Transverse colon (tissue), 3 donors: ENCODE measurements around the gene HSD17B12.

Experiments
- EP300 ChIP-seq: sonication (generic); formaldehyde crosslinking; IDR thresholded peaks from one replicate; pipeline ENCODE4 v1.6.1; 2017; ENCODE audit warnings: antibody characterized with exemption, low read depth
- POLR2A ChIP-seq: fragments of 450-650 bp; IDR thresholded peaks from one replicate; pipeline ENCODE4 v1.6.1; 2016; ENCODE audit warnings: antibody characterized with exemption, mild to moderate bottlenecking, moderate library complexity
- TF ChIP-seq, protein P1 (sequence below), 5 experiments: fragments of 200-600 bp in 3 of 5; fragments of 450-650 bp in 2 of 5; sonication (generic) in 3 of 5; IDR thresholded peaks; 1 replicate in 2 of 5; 2 replicates in 3 of 5; pipeline ENCODE4 v1.5.1; 2016 to 2017; ENCODE audit warnings: antibody characterized with exemption in 5 of 5, inconsistent platforms in 3 of 5, mild to moderate bottlenecking in 2 of 5, moderate library complexity in 1 of 5

DNA sequence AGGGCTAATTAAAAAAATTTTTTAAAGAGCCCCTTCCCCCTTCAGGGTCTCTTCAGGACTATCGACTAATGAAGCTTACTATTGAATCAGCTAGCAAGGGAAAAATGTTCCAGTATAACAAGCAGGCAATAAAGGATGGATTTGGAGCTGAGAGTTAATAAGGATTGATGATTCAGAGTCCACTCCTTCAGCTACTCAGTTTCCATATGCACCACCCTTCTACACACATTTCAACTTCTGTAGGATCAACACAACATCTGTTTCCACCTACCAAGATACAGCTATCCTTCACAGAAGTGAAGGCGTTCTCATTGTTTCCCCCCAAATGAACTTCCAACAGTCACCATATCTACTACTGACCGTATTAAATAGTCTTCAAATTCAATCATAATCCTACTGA is 193.5 kb downstream of the HSD17B12 start:
- TF ChIP-seq EP300 (no peak), POLR2A (no peak)
- TF ChIP-seq, protein P1, sequence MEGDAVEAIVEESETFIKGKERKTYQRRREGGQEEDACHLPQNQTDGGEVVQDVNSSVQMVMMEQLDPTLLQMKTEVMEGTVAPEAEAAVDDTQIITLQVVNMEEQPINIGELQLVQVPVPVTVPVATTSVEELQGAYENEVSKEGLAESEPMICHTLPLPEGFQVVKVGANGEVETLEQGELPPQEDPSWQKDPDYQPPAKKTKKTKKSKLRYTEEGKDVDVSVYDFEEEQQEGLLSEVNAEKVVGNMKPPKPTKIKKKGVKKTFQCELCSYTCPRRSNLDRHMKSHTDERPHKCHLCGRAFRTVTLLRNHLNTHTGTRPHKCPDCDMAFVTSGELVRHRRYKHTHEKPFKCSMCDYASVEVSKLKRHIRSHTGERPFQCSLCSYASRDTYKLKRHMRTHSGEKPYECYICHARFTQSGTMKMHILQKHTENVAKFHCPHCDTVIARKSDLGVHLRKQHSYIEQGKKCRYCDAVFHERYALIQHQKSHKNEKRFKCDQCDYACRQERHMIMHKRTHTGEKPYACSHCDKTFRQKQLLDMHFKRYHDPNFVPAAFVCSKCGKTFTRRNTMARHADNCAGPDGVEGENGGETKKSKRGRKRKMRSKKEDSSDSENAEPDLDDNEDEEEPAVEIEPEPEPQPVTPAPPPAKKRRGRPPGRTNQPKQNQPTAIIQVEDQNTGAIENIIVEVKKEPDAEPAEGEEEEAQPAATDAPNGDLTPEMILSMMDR (IDR thresholded peaks at IDR 0.05) = no peak
